OCI-LY3 (cell line): Measurements from ENCODE around the gene CDK15.

ENCODE experiments used
- H2AFZ ChIP-seq: fragments of 200-600, 300-600 bp; shearing (Covaris generic); 2 replicates; pipeline ENCODE4 v1.6.0; 2014; ENCODE audit warnings: antibody characterized with exemption, low read depth, low read length
- H3K27ac ChIP-seq: fragments of 200-600, 300-600 bp; sonication (generic); 2 replicates; pipeline ENCODE4 v1.5.1; 2014; ENCODE audit warnings: mild to moderate bottlenecking, low read length, moderate library complexity, mixed read lengths
- H3K27me3 ChIP-seq: fragments of 200-600, 300-600 bp; sonication (generic); 2 replicates; pipeline ENCODE4 v1.6.1; 2014; ENCODE audit warnings: low read depth, low read length, mixed read lengths
- H3K36me3 ChIP-seq: fragments of 200-600, 300-600 bp; sonication (generic); replicated peaks from 2 replicates; pipeline ENCODE3; 2014; ENCODE audit warnings: low read depth, low read length, mixed read lengths
- H3K4me1 ChIP-seq: fragments of 300-600, 200-600 bp; sonication (generic); 2 replicates; pipeline ENCODE4 v1.6.1; 2014; ENCODE audit warnings: low read length, mixed read lengths
- H3K4me2 ChIP-seq: fragments of 200-600, 300-600 bp; sonication (generic); 2 replicates; pipeline ENCODE4 v1.6.1; 2014; ENCODE audit warnings: low read length, mixed read lengths
- H3K4me3 ChIP-seq: fragments of 300-600, 200-600 bp; sonication (generic); 2 replicates; pipeline ENCODE4 v1.5.1; 2014; ENCODE audit warnings: antibody characterized with exemption, mild to moderate bottlenecking, low read length, moderate library complexity
- H3K79me2 ChIP-seq: fragments of 300-600, 200-600 bp; shearing (Covaris generic); 2 replicates; pipeline ENCODE4 v1.6.1; 2014; ENCODE audit warnings: mild to moderate bottlenecking, low read length, mixed read lengths
- H3K9ac ChIP-seq: fragments of 300-600, 200-600 bp; shearing (Covaris generic); 2 replicates; pipeline ENCODE4 v1.6.0; 2014; ENCODE audit warnings: mild to moderate bottlenecking, low read length, moderate library complexity
- H3K9me3 ChIP-seq: fragments of 200-600, 300-600 bp; shearing (Covaris generic); 2 replicates; pipeline ENCODE4 v1.6.1; 2014; ENCODE audit warnings: low read length, mixed read lengths; ENCODE audit not compliant: insufficient read depth
- H4K20me1 ChIP-seq: fragments of 200-600, 300-600 bp; sonication (generic); 2 replicates; pipeline ENCODE4 v1.6.1; 2016; ENCODE audit warnings: low read length, mixed read lengths; ENCODE audit not compliant: insufficient read depth
- CTCF ChIP-seq: fragments of 200-600, 300-600 bp; sonication (generic); IDR thresholded peaks from 2 replicates; pipeline ENCODE4 v1.5.1; 2014; ENCODE audit warnings: antibody characterized with exemption, low read length, low read depth
- EZH2phosphoT487 ChIP-seq: fragments of 200-600 bp; shearing (Covaris generic); IDR thresholded peaks from 2 replicates; pipeline ENCODE4 v1.6.1; 2018; ENCODE audit warnings: antibody characterized with exemption, mixed run types, low read depth

The CDK15 gene

DNA sequence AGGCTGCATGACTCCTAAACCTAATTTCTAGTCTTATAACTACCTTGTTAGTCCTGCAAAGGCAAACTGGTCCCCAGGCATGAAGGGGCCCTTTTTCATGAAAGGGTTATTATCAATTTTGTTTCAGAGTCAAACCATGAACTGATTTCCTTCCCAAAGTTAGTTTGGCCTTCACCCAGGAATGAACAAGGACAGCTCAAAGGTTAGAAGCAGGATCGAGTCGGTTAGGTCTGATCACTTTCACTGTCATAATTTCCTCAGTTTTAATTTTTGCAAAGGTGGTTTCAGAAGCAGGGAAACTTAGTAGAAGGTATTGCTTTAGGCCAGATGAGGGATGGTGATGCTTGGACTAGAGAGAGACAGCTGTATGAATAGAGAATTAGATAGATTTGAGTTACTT, 16.9 kb upstream of the CDK15 start:
- H3K79me2 ChIP-seq = no peaks in the 10 kb centered on the region
- H3K4me2 ChIP-seq = no peak overlapping the region
- H2AFZ ChIP-seq = no peak overlapping the region
- H3K4me3 ChIP-seq = no peak overlapping the region
- no peaks in the 10 kb centered on the region for H3K9me3 ChIP-seq
- no peaks in the 10 kb centered on the region for H4K20me1 ChIP-seq
- no peaks in the 10 kb centered on the region for H3K4me1 ChIP-seq
- no peak overlapping the region for H3K27ac ChIP-seq
- no peak overlapping the region for H3K9ac ChIP-seq
- H3K36me3 ChIP-seq = no peaks in the 10 kb centered on the region
- TF ChIP-seq EZH2phosphoT487 (no peak), CTCF (no peak)
- no peaks in the 10 kb centered on the region for H3K27me3 ChIP-seq

- H3K27ac ChIP-seq = no peak overlapping the region
- H3K27me3 ChIP-seq = no peaks in the 10 kb centered on the region
- H3K4me2 ChIP-seq = no peak overlapping the region
Measured at GRCh38 chr2:201790291-201790690, 16.0 kb upstream of the CDK15 start.

GRCh38 chr2:201790989-201791388, 15.3 kb upstream of the CDK15 start:
- no peak overlapping the region for H3K4me3 ChIP-seq
- no peak overlapping the region for H3K4me2 ChIP-seq
- H3K9ac ChIP-seq = no peak overlapping the region
- H3K4me1 ChIP-seq = no peaks in the 10 kb centered on the region
- H2AFZ ChIP-seq = no peak overlapping the region
- no peaks in the 10 kb centered on the region for H3K9me3 ChIP-seq
- H3K36me3 ChIP-seq = no peaks in the 10 kb centered on the region
- H3K79me2 ChIP-seq = no peaks in the 10 kb centered on the region
- no peak overlapping the region for H3K27ac ChIP-seq
- H4K20me1 ChIP-seq = no peaks in the 10 kb centered on the region
- no peaks in the 10 kb centered on the region for H3K27me3 ChIP-seq
- no peak for TF ChIP-seq CTCF
- TF ChIP-seq EZH2phosphoT487 = no peak

More at GRCh38 chr2:201790291-201790690, 16.0 kb upstream of the CDK15 start:
- Histone ChIP-seq H2AFZ (no peak overlapping the region), H3K4me1 (no peaks in the 10 kb centered on the region), H3K4me3 (no peak overlapping the region), H4K20me1 (no peaks in the 10 kb centered on the region), H3K9ac (no peak overlapping the region), H3K36me3 (no peaks in the 10 kb centered on the region), H3K79me2 (no peaks in the 10 kb centered on the region), H3K9me3 (no peaks in the 10 kb centered on the region)
- no peak for TF ChIP-seq EZH2phosphoT487
- TF ChIP-seq CTCF = no peak

DNA sequence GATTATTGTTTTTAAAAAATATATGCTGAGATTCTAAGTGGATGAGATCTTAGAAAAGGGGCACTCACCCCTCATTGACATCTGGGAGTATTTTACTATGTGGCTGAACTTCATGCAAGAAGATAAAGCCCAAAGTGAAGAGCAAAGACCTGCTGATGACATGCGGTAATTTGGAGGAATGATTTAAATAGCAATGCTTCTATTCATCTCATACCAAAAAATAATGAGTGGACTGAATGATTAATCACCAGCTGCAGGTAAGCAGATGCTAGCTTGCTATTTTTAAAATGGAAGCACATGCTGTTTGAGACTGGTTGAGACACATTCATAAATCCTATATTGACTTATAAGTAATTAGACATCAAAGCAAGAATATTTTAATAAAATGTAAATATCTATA, 12.7 kb upstream of the CDK15 start:
- no peaks in the 10 kb centered on the region for H4K20me1 ChIP-seq
- no peak for TF ChIP-seq CTCF
- no peak for TF ChIP-seq EZH2phosphoT487
- H3K27me3 ChIP-seq = no peaks in the 10 kb centered on the region
- no peaks in the 10 kb centered on the region for H3K4me1 ChIP-seq
- no peaks in the 10 kb centered on the region for H3K79me2 ChIP-seq
- H3K36me3 ChIP-seq = no peaks in the 10 kb centered on the region
- H3K4me3 ChIP-seq = no peak overlapping the region
- H3K27ac ChIP-seq = no peak overlapping the region
- no peak overlapping the region for H2AFZ ChIP-seq
- no peak overlapping the region for H3K9ac ChIP-seq
- H3K4me2 ChIP-seq = no peak overlapping the region
- H3K9me3 ChIP-seq = no peaks in the 10 kb centered on the region
